GM12864 (cell line): Measurements from ENCODE around the gene TGM1.

Experiments used
- DNase-seq: peaks from one replicate; pipeline ENCODE4 v3.0.0-alpha.2; 2011; ENCODE audit warnings: low read depth
- H3K4me3 ChIP-seq: 2 replicates; pipeline ENCODE4 v1.5.1; 2011; ENCODE audit warnings: mild to moderate bottlenecking, low read depth, low read length, control low read depth
- CTCF ChIP-seq: IDR thresholded peaks from 2 replicates; pipeline ENCODE4 v1.5.1; 2011; ENCODE audit warnings: low read depth, mild to moderate bottlenecking, moderate library complexity, low read length, control low read depth, inconsistent platforms; ENCODE audit errors: missing control alignments

The TGM1 gene

GRCh38 chr14:24254630-24255392 lies 8.2 kb downstream of the TGM1 start:
- DNase-seq, result no peak
- TF ChIP-seq CTCF, result no peak
- H3K4me3 ChIP-seq, result no peak overlapping the region

GRCh38 chr14:24253936-24254335 lies 9.0 kb downstream of the TGM1 start:
- DNase-seq, result no peak
- no peak overlapping the region for H3K4me3 ChIP-seq
- TF ChIP-seq CTCF, result no peak

GRCh38 chr14:24252289-24253124 lies 10.5 kb downstream of the TGM1 start:
- no peak overlapping the region for H3K4me3 ChIP-seq
- TF ChIP-seq CTCF, result no peak
- DNase-seq, result no peak

GRCh38 chr14:24251880-24252288 lies 11.1 kb downstream of the TGM1 start:
- H3K4me3 ChIP-seq, result no peak overlapping the region
- no peak for DNase-seq
- TF ChIP-seq CTCF, result no peak

- no peak overlapping the region for H3K4me3 ChIP-seq
- TF ChIP-seq CTCF, result no peak
- no peak for DNase-seq
These were observed 12.6 kb downstream of the TGM1 start for GRCh38 chr14:24250354-24250753.

- no peak for DNase-seq
- H3K4me3 ChIP-seq, result no peak overlapping the region
- no peak for TF ChIP-seq CTCF
These were observed 13.6 kb downstream of the TGM1 start for GRCh38 chr14:24249230-24250021.
